Measurements from ENCODE around the gene NRIP2.

DNA sequence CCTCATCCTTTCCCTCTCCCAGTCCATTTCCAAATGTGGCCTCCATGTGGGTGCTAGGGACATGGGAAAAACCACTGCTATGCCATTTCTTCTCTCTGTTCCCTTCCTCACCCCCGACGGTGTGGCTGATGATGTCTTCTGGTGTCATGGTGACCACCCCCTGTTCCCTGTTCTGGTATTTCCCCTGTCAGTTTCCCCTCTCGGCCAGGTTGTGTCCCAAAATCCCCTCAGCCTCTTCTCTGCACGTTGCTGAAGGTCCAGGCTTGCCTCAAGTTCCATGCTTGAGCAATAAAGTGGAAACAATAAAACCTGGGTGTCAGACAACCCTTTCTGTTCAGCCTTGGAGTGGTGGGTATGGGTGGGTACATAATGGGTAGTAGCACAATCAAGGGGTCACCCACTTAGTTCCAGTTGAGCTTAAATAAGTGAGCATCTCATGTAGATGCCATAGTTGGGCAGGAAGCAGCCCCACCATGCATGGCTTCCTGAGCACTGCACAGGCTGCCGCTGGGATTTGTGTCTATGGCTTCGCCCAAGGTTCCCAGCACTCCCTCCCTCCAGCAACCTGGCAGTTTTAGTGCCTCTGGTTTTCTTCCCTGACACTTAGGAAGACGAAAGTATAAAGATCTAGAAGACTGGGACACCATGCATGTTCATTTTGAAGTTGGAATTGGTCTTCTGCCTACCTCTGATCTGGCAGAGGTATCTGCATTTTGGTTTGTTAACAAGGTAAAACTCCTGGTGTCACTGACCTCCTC, 31.0 kb downstream of the NRIP2 start:
- TF ChIP-seq, protein P1, sequence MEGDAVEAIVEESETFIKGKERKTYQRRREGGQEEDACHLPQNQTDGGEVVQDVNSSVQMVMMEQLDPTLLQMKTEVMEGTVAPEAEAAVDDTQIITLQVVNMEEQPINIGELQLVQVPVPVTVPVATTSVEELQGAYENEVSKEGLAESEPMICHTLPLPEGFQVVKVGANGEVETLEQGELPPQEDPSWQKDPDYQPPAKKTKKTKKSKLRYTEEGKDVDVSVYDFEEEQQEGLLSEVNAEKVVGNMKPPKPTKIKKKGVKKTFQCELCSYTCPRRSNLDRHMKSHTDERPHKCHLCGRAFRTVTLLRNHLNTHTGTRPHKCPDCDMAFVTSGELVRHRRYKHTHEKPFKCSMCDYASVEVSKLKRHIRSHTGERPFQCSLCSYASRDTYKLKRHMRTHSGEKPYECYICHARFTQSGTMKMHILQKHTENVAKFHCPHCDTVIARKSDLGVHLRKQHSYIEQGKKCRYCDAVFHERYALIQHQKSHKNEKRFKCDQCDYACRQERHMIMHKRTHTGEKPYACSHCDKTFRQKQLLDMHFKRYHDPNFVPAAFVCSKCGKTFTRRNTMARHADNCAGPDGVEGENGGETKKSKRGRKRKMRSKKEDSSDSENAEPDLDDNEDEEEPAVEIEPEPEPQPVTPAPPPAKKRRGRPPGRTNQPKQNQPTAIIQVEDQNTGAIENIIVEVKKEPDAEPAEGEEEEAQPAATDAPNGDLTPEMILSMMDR (conservative IDR thresholded peaks at IDR 0.05), result no peak
- TF ChIP-seq EZH2 (IDR thresholded peaks at IDR 0.05; ENCODE audit: low read depth), result no peak
